HCT116 (cell line): ENCODE data around the gene KLK8. TPM values are rescaled to one million over a fixed set of nuclear protein-coding genes. Genes with fewer than 3 reads are reported as not detected.

Experiments used
- ATAC-seq: fragments of 200-7000 bp; cut with Tn5 transposase; 2 replicates; pipeline ENCODE4 v1.9.1; 2020; ENCODE audit warnings: mild to moderate bottlenecking, moderate library complexity
- BruUV-seq: library from RNA; stranded (reverse); fragments of 400-500 nt; replicated peaks from 2 replicates; lab custom pipeline; 2021; lab: Mats Ljungman, UMichigan
- CTCF ChIA-PET: fragments of 300-600 bp; sonication (Branson Sonifier 250); formaldehyde crosslinking; loops from one replicate; lab custom pipeline; 2021; ENCODE audit warnings: antibody characterized with exemption; lab: Charles Lee
- POLR2A ChIA-PET: fragments of 300-600, 350-600 bp; sonication (Branson Sonifier 250); formaldehyde crosslinking; loops from one replicate; lab custom pipeline; 2021; ENCODE audit warnings: antibody characterized with exemption; lab: Charles Lee
- RAD21 ChIA-PET, 2 experiments: fragments of 300-600 bp; sonication (Branson Sonifier 250); formaldehyde crosslinking; loops; one replicate each; lab custom pipeline; 2023; ENCODE audit warnings: low total read pairs in 2 of 2; ENCODE audit not compliant: uncharacterized antibody in 2 of 2, unreplicated experiment in 2 of 2, low non-redundant PET in 1 of 2; lab: Charles Lee
- DNase-seq: peaks from one replicate; pipeline ENCODE4 v3.0.0-alpha.2; 2010; ENCODE audit warnings: low read depth, low spot score
- H2AFZ ChIP-seq: fragments of 200-600 bp; shearing (Covaris generic), sonication (generic); 2 replicates; pipeline ENCODE4 v1.6.1; 2017; ENCODE audit warnings: low read depth, mixed run types, mixed read lengths, antibody characterized with exemption, low read length; ENCODE audit not compliant: poor library complexity, severe bottlenecking
- H3K27ac ChIP-seq: 2 replicates; pipeline ENCODE4 v1.5.1; 2012; ENCODE audit warnings: low read depth, low read length
- H3K27me3 ChIP-seq: fragments of 200-600 bp; sonication (generic); 2 replicates; pipeline ENCODE4 v1.6.1; 2016; ENCODE audit warnings: mixed run types, low read length, mixed read lengths; ENCODE audit not compliant: insufficient read depth
- H3K36me3 ChIP-seq, 2 experiments: fragments of 200-500 bp in 1 of 2; fragments of 200-600 bp in 1 of 2; sonication (Bioruptor generic) in 1 of 2; sonication (generic) in 1 of 2; 2 replicates each; pipeline versions ENCODE4 v1.5.1 to v1.6.1; 2014 to 2016; ENCODE audit warnings: low read length in 2 of 2, inconsistent platforms in 1 of 2, mixed read lengths in 1 of 2, mixed run types in 1 of 2; ENCODE audit not compliant: insufficient read depth in 2 of 2, control insufficient read depth in 1 of 2
- H3K4me1 ChIP-seq, 2 experiments: fragments of 200-600 bp in 1 of 2; sonication (generic) in 1 of 2; 2 replicates each; pipeline versions ENCODE4 v1.5.1 to v1.6.1; 2012 to 2017; ENCODE audit warnings: low read length in 2 of 2, inconsistent platforms in 1 of 2, mild to moderate bottlenecking in 1 of 2, mixed read lengths in 1 of 2, mixed run types in 1 of 2, moderate library complexity in 1 of 2; ENCODE audit not compliant: insufficient read depth in 2 of 2, control insufficient read depth in 1 of 2
- H3K4me2 ChIP-seq: fragments of 200-600 bp; sonication (generic); 2 replicates; pipeline ENCODE4 v1.6.1; 2017; ENCODE audit warnings: mixed run types, low read length, mixed read lengths
- H3K4me3 ChIP-seq, 2 experiments: fragments of 200-600 bp in 1 of 2; sonication (generic) in 1 of 2; replicated peaks in 1 of 2; 2 replicates each; pipeline ENCODE4 v1.5.1; 2011 to 2016; ENCODE audit warnings: low read length in 2 of 2, control low read depth in 1 of 2, low read depth in 1 of 2, mild to moderate bottlenecking in 1 of 2, mixed read lengths in 1 of 2, mixed run types in 1 of 2
- H3K79me2 ChIP-seq: fragments of 200-600 bp; sonication (generic); 2 replicates; pipeline ENCODE4 v1.6.1; 2017; ENCODE audit warnings: mild to moderate bottlenecking, mixed run types, low read length, moderate library complexity, mixed read lengths; ENCODE audit not compliant: insufficient read depth
- H3K9ac ChIP-seq: fragments of 200-600 bp; sonication (generic); 2 replicates; pipeline ENCODE4 v1.6.1; 2016; ENCODE audit warnings: low read length, mixed read lengths
- H3K9me2 ChIP-seq: fragments of 200-600 bp; sonication (generic), shearing (Covaris generic); 2 replicates; pipeline ENCODE4 v1.6.1; 2017; ENCODE audit warnings: mixed run types, mild to moderate bottlenecking, moderate library complexity; ENCODE audit not compliant: insufficient read depth
- H3K9me3 ChIP-seq, 2 experiments: fragments of 200-500 bp in 1 of 2; fragments of 200-600 bp in 1 of 2; sonication (Bioruptor generic) in 1 of 2; sonication (generic) in 1 of 2; 2 replicates each; pipeline ENCODE4 v1.6.1; 2014 to 2017; ENCODE audit warnings: low read length in 2 of 2, mixed read lengths in 2 of 2, inconsistent platforms in 1 of 2, low read depth in 1 of 2, mild to moderate bottlenecking in 1 of 2, mixed run types in 1 of 2, moderate library complexity in 1 of 2; ENCODE audit not compliant: control insufficient read depth in 1 of 2, insufficient read depth in 1 of 2
- H4K20me1 ChIP-seq: fragments of 200-600 bp; sonication (generic), shearing (Covaris generic); 2 replicates; pipeline ENCODE4 v1.6.1; 2017; ENCODE audit warnings: mixed run types, mild to moderate bottlenecking, moderate library complexity; ENCODE audit not compliant: insufficient read depth
- ATF3 ChIP-seq: IDR thresholded peaks from 2 replicates; pipeline ENCODE4 v1.6.1; 2012
- CBX3 ChIP-seq: IDR thresholded peaks from 2 replicates; pipeline ENCODE4 v1.6.1; 2012; ENCODE audit warnings: low read depth
- ELF1 ChIP-seq: IDR thresholded peaks from 2 replicates; pipeline ENCODE4 v1.6.1; 2012; ENCODE audit warnings: low read depth, borderline replicate concordance
- EZH2 ChIP-seq: fragments of 200-600 bp; sonication (generic); IDR thresholded peaks from 2 replicates; pipeline ENCODE4 v1.6.1; 2017; ENCODE audit warnings: antibody characterized with exemption, mixed run types
- MAX ChIP-seq: IDR thresholded peaks from 2 replicates; pipeline ENCODE4 v1.6.1; 2012
- POLR2AphosphoS5 ChIP-seq: IDR thresholded peaks from 2 replicates; pipeline ENCODE4 v1.6.1; 2011; ENCODE audit warnings: mild to moderate bottlenecking, low read depth, low read length, moderate library complexity
- RAD21 ChIP-seq: IDR thresholded peaks from 2 replicates; pipeline ENCODE4 v1.6.1; 2012; ENCODE audit warnings: low read depth, mild to moderate bottlenecking
- SIN3A ChIP-seq: IDR thresholded peaks from 2 replicates; pipeline ENCODE4 v1.6.1; 2012; ENCODE audit warnings: low read depth
- TCF7L2 ChIP-seq: IDR thresholded peaks from 2 replicates; pipeline ENCODE4 v1.7.0; 2011; ENCODE audit warnings: borderline replicate concordance, inconsistent platforms; ENCODE audit not compliant: insufficient read depth, insufficient read length; ENCODE audit errors: extremely low read depth
- YY1 ChIP-seq: IDR thresholded peaks from 2 replicates; pipeline ENCODE4 v1.6.1; 2011; ENCODE audit warnings: low read length, low read depth, moderate library complexity, mild to moderate bottlenecking; ENCODE audit not compliant: insufficient replicate concordance; ENCODE audit errors: extremely low read depth
- ZFX ChIP-seq: fragments of 450-650 bp; IDR thresholded peaks from 2 replicates; pipeline ENCODE4 v1.6.1; 2017
- intact Hi-C: fragments of 100-400 bp; cut with micrococcal nuclease; formaldehyde crosslinking; loops from 2 replicates; pipeline ENCODE4 v1.10.0; 2022
- total RNA-seq: library from RNA; stranded (reverse); gene quantifications from one replicate; pipeline ENCODE4 v1.2.1, GENCODE V29; 2021; ENCODE audit not compliant: unreplicated experiment
- TF ChIP-seq, protein P1 (sequence below), 3 experiments: fragments of 200-600 bp in 1 of 3; sonication (generic) in 1 of 3; IDR thresholded peaks in 2 of 3; conservative IDR thresholded peaks in 1 of 3; 2 replicates each; pipeline ENCODE4 v1.5.1; 2012 to 2017; ENCODE audit warnings: low read depth in 2 of 3, low read length in 2 of 3, antibody characterized with exemption in 1 of 3, borderline replicate concordance in 1 of 3, control low read depth in 1 of 3, mild to moderate bottlenecking in 1 of 3, mixed read lengths in 1 of 3, mixed run types in 1 of 3, moderate library complexity in 1 of 3; ENCODE audit not compliant: insufficient read depth in 1 of 3

KLK8 gene
- total RNA-seq, 1 experiment from 2014 or later = 92.8 TPM

GRCh38 chr19:51010066-51010795 lies 8.8 kb upstream of the KLK8 start:
- H3K27me3 ChIP-seq = no peaks in the 10 kb centered on the region
- H3K9me3 ChIP-seq = no peaks in the 10 kb centered on the region
- H3K27ac ChIP-seq = no peak overlapping the region
- TF ChIP-seq EZH2 (no peak), CBX3 (no peak), YY1 (no peak), ELF1 (no peak), ZFX (no peak), POLR2AphosphoS5 (no peak), ATF3 (no peak), TCF7L2 (no peak), MAX (no peak), RAD21 (no peak), SIN3A (no peak)
- TF ChIP-seq, protein P1, sequence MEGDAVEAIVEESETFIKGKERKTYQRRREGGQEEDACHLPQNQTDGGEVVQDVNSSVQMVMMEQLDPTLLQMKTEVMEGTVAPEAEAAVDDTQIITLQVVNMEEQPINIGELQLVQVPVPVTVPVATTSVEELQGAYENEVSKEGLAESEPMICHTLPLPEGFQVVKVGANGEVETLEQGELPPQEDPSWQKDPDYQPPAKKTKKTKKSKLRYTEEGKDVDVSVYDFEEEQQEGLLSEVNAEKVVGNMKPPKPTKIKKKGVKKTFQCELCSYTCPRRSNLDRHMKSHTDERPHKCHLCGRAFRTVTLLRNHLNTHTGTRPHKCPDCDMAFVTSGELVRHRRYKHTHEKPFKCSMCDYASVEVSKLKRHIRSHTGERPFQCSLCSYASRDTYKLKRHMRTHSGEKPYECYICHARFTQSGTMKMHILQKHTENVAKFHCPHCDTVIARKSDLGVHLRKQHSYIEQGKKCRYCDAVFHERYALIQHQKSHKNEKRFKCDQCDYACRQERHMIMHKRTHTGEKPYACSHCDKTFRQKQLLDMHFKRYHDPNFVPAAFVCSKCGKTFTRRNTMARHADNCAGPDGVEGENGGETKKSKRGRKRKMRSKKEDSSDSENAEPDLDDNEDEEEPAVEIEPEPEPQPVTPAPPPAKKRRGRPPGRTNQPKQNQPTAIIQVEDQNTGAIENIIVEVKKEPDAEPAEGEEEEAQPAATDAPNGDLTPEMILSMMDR (IDR thresholded peaks at IDR 0.05 in 2 of 3, conservative IDR thresholded peaks at IDR 0.05 in 1 of 3; ENCODE audit: borderline replicate concordance in 1 of 3, insufficient read depth in 1 of 3, low read depth in 2 of 3, low read length in 2 of 3) = no peak
- TF ChIP-seq, all 23 proteins: peak for 0
- no peak overlapping the region for H3K9ac ChIP-seq
- no peak overlapping the region for H2AFZ ChIP-seq
- peaks cover 2 to 27% of the 10 kb centered on the region in 2 experiments; a peak in 1 of 4 replicates for H3K4me1 ChIP-seq
- peak overlapping the region; percentile 11; the same call in 1 of the 2 replicates for H3K4me2 ChIP-seq
- DNase-seq = no peak
- intact Hi-C loops = no loop called here
- no peaks in the 10 kb centered on the region for H4K20me1 ChIP-seq
- BruUV-seq = no TSS peak
- H3K36me3 ChIP-seq = no peaks in the 10 kb centered on the region
- CTCF ChIA-PET = no interaction called here
- POLR2A ChIA-PET = no interaction called here
- H3K4me3 ChIP-seq = no peak overlapping the region
- no peaks in the 10 kb centered on the region for H3K79me2 ChIP-seq
- RAD21 ChIA-PET = no interaction called here
- H3K9me2 ChIP-seq = no peaks in the 10 kb centered on the region
- no peak for ATAC-seq
